Measurements from ENCODE around the gene PCDHA9.
"Not testable (repeated sequence)": the region's sequence is repeated elsewhere in the genome, so short reads cannot be mapped to it uniquely, and the experiment has no call there.

The PCDHA9 gene, protein sequence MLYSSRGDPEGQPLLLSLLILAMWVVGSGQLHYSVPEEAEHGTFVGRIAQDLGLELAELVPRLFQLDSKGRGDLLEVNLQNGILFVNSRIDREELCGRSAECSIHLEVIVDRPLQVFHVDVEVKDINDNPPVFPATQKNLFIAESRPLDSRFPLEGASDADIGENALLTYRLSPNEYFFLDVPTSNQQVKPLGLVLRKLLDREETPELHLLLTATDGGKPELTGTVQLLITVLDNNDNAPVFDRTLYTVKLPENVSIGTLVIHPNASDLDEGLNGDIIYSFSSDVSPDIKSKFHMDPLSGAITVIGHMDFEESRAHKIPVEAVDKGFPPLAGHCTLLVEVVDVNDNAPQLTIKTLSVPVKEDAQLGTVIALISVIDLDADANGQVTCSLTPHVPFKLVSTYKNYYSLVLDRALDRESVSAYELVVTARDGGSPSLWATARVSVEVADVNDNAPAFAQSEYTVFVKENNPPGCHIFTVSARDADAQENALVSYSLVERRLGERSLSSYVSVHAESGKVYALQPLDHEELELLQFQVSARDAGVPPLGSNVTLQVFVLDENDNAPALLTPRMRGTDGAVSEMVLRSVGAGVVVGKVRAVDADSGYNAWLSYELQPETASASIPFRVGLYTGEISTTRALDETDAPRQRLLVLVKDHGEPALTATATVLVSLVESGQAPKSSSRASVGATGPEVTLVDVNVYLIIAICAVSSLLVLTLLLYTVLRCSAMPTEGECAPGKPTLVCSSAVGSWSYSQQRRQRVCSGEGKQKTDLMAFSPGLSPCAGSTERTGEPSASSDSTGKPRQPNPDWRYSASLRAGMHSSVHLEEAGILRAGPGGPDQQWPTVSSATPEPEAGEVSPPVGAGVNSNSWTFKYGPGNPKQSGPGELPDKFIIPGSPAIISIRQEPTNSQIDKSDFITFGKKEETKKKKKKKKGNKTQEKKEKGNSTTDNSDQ

DNA sequence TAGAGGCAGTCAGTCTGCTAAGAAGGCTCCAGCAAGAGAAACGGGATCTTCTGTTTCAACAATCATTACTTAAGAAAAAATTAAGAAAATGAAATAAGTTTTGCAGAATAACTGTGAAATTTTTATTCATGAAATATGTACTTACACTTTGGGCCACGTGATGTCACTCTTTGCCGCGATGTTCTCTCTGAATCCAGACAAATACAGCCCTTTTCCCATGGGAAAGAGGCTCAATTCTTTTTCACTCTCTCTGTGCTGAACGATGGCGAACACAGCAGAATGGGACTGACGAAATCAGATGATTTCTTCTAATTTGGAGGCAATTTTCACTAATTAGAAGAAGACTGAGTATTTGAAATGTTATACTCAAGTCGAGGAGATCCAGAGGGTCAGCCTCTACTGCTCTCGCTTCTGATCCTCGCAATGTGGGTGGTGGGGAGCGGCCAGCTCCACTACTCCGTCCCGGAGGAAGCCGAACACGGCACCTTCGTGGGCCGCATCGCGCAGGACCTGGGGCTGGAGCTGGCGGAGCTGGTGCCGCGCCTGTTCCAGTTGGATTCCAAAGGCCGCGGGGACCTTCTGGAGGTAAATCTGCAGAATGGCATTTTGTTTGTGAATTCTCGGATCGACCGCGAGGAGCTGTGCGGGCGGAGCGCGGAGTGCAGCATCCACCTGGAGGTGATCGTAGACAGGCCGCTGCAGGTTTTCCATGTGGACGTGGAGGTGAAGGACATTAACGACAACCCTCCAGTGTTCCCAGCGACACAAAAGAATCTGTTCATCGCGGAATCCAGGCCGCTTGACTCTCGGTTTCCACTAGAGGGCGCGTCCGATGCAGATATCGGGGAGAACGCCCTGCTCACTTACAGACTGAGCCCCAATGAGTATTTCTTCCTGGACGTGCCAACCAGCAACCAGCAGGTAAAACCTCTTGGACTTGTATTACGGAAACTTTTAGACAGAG, at the start of gene PCDHA9:
TSS of gene PCDHA9 (plus strand) at position 244 of the 964 bp plus-strand sequence. CDS start at position 358, 114 bp downstream.
- DNase-seq (ENCODE audit: low read depth in 2 of 2): not testable (repeated sequence)

DNA sequence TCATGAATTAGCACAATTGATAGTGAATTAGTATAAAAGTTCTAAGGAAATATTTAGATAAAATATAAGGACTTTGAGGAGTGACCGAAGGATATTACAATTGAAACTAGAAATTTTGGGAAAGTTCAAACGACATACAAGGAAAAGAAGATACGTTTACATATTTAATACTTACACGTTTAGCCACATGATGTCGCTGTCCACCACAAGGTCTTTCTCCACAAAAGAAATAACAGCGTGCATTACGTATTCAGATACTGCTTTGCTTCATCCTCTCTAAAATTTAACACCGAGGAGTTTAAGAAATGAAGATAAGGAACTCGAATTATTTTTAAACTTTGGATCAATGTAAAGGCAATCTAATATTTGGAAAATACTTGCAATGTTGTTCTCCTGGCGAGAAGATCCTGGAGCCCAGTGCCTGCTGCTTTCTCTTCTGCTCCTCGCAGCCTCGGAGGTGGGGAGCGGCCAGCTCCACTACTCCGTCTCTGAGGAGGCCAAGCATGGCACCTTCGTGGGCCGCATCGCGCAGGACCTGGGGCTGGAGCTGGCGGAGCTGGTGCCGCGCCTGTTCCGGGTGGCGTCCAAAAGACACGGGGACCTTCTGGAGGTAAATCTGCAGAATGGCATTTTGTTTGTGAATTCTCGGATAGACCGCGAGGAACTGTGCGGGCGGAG, 47.2 kb upstream of the PCDHA9 start, which contains the start of gene PCDHA3:
TSS of gene PCDHA3 (plus strand) at position 242 of the 678 bp plus-strand sequence.
- no peak for DNase-seq (ENCODE audit: low read depth in 2 of 2)

DNA sequence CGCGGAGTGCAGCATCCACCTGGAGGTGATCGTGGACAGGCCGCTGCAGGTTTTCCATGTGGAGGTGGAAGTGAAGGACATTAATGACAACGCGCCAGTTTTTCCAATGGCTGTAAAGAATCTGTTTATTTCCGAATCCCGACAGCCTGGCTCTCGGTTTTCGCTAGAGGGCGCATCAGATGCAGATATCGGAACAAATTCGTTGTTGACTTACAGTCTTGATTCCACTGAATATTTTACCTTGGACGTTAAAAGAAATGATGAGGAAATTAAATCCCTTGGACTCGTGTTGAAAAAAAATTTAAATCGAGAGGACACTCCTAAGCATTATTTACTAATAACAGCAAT, 46.7 kb upstream of the PCDHA9 start:
- DNase-seq (ENCODE audit: low read depth in 2 of 2): no peak

DNA sequence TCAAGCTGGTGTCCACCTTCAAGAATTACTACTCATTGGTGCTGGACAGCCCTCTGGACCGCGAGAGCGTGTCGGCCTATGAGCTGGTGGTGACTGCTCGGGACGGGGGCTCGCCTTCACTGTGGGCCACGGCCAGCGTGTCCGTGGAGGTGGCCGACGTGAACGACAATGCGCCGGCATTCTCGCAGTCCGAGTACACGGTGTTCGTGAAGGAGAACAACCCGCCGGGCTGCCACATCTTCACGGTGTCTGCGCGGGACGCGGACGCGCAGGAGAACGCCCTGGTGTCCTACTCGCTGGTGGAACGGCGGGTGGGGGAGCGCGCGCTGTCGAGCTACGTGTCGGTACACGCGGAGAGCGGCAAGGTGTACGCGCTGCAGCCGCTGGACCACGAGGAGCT, 45.8 kb upstream of the PCDHA9 start:
- not testable (repeated sequence) for DNase-seq (ENCODE audit: low read depth in 2 of 2)

DNA sequence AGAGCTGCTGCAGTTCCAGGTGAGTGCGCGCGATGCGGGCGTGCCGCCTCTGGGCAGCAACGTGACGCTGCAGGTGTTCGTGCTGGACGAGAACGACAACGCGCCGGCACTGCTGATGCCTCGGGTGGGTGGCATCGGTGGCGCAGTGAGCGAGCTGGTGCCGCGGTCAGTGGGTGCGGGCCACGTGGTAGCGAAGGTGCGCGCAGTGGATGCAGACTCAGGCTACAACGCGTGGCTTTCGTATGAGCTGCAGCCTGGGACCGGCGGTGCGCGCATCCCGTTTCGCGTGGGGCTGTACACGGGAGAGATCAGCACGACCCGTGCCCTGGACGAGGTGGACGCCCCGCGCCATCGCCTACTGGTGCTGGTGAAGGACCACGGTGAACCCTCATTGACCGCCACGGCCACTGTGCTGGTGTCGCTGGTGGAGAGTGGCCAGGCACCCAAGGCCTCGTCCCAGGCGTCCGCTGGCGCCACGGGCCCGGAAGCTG, 45.4 kb upstream of the PCDHA9 start:
- no peak for DNase-seq (ENCODE audit: low read depth in 2 of 2)

DNA sequence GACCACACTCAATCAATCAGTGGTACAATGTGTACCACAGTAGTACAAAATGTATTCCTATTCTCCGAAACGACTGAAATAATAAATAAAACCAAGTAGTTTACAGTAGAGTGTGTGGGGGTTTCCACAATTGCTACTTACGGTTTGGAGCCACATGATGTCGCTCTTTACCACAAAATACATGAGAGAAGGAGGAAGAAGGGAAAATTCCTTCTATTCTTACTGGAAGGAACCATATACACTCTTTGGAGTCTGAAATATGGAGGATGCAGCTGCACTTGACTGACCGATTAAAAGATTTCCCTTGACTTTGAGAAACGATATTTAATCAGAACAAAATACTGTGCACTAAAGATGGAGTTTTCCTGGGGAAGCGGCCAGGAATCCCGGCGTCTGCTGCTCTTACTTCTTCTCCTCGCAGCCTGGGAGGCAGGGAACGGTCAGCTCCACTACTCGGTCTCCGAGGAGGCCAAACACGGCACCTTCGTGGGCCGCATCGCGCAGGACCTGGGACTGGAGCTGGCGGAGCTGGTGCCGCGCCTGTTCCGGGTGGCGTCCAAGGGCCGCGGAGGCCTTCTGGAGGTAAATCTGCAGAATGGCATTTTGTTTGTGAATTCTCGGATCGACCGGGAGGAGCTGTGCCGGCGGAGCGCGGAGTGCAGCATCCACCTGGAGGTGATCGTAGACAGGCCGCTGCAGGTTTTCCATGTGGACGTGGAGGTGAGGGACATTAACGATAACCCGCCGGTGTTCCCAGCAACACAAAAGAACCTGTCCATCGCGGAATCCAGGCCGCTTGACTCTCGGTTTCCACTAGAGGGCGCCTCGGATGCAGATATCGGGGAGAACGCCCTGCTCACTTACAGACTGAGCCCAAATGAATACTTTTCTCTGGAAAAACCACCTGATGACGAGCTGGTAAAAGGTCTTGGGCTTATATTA, 41.1 kb upstream of the PCDHA9 start, which contains the start of gene PCDHA4:
TSS of gene PCDHA4 (plus strand) at position 235 of the 942 bp plus-strand sequence.
- no peak for DNase-seq (ENCODE audit: low read depth in 2 of 2)

DNA sequence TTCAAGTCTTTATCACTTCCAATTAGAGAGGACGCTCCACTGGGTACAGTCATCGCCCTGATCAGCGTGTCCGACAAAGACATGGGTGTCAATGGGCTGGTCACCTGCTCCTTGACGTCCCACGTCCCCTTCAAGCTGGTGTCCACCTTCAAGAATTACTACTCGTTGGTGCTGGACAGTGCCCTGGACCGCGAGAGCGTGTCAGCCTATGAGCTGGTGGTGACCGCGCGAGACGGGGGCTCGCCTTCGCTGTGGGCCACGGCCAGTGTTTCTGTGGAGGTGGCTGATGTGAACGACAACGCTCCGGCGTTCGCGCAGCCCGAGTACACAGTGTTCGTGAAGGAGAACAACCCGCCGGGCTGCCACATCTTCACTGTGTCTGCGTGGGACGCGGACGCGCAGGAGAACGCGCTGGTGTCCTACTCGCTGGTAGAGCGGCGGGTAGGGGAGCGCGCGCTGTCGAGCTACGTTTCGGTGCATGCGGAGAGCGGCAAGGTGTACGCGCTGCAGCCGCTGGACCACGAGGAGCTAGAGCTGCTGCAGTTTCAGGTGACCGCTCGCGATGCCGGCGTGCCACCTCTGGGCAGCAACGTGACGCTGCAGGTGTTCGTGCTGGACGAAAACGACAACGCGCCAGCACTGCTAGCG, 39.8 kb upstream of the PCDHA9 start:
- DNase-seq (ENCODE audit: low read depth in 2 of 2): not testable (repeated sequence)

DNA sequence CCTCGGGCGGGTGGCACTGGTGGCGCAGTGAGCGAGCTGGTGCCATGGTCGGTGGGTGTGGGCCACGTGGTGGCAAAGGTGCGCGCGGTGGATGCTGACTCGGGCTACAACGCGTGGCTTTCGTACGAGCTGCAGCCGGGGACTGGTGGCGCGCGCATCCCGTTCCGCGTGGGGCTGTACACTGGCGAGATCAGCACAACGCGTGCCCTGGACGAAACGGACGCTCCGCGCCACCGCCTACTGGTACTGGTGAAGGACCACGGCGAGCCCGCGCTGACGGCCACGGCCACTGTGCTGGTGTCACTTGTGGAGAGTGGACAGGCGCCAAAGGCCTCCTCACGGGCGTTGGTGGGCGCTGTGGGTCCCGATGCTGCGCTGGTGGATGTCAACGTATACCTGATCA, 39.3 kb upstream of the PCDHA9 start:
- DNase-seq (ENCODE audit: low read depth in 2 of 2): no peak

DNA sequence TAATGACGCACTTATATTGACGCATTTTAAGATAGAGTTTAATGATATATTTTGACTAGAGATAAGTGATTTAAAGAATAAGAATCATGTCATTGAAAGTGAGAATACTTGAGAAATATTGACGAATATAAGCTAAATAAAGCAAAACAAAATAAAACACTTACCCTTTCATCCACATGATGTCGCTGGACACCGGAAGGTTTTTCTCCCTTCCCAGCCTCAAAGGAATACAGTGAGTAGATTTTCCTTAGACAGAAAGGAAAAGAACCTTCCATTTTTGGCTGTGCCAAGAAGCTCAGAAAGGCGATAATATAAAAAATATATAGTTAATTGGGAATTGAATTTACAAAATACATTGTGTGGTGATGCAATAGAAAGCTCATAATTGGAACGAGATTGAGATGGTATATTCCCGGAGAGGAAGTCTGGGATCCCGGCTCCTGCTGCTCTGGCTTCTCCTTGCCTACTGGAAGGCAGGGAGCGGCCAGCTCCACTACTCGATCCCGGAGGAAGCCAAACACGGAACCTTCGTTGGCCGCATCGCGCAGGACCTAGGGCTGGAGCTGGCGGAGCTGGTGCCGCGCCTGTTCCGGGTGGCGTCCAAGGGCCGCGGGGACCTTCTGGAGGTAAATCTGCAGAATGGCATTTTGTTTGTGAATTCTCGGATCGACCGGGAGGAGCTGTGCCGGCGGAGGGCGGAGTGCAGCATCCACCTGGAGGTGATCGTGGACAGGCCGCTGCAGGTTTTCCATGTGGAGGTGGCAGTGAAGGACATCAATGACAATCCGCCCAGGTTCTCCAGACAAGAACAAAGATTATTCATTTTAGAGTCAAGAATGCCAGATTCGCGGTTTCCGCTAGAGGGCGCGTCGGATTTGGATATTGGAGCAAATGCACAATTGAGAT, 26.6 kb upstream of the PCDHA9 start, which contains the start of gene PCDHA5:
TSS of gene PCDHA5 (plus strand) at position 239 of the 906 bp plus-strand sequence.
- DNase-seq (ENCODE audit: low read depth in 2 of 2): no peak

DNA sequence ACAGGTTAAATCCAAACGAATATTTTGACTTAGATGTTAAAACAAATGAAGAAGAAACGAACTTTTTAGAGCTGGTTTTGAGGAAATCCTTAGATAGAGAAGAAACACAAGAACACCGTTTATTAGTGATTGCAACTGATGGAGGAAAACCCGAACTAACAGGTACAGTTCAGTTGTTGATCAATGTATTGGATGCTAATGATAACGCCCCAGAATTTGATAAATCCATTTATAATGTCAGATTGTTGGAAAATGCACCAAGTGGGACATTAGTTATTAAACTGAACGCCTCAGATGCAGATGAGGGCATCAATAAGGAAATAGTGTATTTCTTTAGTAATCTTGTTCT, 25.9 kb upstream of the PCDHA9 start:
- DNase-seq (ENCODE audit: low read depth in 2 of 2): no peak

DNA sequence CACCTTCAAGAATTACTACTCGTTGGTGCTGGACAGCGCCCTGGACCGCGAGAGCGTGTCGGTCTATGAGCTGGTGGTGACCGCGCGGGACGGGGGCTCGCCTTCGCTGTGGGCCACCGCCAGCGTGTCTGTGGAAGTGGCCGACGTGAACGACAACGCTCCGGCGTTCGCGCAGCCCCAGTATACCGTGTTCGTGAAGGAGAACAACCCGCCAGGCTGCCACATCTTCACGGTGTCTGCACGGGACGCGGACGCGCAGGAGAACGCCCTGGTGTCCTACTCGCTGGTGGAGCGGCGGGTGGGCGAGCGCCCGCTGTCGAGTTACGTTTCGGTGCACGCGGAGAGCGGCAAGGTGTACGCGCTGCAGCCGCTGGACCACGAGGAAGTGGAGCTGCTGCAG, 25.2 kb upstream of the PCDHA9 start:
- not testable (repeated sequence) for DNase-seq (ENCODE audit: low read depth in 2 of 2)

DNA sequence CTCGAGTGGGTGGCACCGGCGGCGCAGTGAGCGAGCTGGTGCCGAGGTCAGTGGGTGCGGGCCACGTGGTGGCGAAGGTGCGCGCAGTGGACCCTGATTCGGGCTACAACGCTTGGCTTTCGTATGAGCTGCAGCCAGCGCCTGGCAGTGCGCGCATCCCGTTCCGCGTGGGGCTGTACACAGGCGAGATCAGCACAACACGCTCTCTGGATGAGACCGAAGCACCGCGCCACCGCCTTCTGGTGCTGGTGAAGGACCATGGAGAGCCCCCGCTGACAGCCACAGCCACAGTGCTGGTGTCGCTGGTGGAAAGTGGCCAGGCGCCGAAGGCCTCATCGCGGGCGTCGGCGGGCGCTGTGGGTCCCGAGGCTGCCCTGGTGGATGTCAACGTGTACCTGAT, 24.7 kb upstream of the PCDHA9 start:
- DNase-seq (ENCODE audit: low read depth in 2 of 2): no peak

DNA sequence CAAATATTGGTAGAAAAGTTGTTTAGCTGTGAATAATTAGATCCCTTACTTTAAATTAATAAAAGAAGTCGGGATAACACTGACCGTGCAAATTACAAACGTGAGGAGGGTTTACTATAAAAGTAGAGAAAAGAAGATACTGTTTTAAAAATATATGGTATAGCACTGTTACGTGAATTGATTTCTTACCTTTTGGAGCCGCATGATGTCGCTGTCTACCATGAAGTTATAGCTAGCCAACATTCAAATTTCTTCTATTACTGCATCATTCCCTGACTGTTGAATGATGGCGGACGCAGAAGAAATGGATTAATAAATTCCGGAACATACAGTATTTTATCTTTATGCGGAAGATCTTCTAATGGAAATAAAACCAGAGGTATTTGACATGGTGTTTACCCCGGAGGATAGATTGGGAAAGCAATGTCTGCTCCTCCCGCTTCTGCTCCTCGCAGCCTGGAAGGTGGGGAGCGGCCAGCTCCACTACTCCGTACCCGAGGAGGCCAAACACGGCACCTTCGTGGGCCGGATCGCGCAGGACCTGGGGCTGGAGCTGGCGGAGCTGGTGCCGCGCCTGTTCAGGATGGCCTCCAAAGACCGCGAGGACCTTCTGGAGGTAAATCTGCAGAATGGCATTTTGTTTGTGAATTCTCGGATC, 20.3 kb upstream of the PCDHA9 start, which contains the start of gene PCDHA6:
TSS of gene PCDHA6 (plus strand) at position 257 of the 658 bp plus-strand sequence. CDS start at position 389, 132 bp downstream.
- no peak for DNase-seq (ENCODE audit: low read depth in 2 of 2)

DNA sequence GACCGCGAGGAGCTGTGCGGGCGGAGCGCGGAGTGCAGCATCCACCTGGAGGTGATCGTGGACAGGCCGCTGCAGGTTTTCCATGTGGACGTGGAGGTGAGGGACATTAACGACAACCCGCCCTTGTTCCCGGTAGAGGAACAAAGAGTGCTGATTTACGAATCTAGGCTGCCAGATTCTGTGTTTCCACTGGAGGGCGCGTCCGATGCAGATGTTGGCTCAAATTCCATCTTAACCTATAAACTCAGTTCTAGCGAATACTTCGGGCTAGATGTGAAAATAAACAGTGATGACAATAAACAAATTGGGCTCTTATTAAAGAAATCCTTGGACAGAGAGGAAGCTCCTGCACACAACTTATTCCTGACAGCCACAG, 19.8 kb upstream of the PCDHA9 start:
- no peak for DNase-seq (ENCODE audit: low read depth in 2 of 2)

DNA sequence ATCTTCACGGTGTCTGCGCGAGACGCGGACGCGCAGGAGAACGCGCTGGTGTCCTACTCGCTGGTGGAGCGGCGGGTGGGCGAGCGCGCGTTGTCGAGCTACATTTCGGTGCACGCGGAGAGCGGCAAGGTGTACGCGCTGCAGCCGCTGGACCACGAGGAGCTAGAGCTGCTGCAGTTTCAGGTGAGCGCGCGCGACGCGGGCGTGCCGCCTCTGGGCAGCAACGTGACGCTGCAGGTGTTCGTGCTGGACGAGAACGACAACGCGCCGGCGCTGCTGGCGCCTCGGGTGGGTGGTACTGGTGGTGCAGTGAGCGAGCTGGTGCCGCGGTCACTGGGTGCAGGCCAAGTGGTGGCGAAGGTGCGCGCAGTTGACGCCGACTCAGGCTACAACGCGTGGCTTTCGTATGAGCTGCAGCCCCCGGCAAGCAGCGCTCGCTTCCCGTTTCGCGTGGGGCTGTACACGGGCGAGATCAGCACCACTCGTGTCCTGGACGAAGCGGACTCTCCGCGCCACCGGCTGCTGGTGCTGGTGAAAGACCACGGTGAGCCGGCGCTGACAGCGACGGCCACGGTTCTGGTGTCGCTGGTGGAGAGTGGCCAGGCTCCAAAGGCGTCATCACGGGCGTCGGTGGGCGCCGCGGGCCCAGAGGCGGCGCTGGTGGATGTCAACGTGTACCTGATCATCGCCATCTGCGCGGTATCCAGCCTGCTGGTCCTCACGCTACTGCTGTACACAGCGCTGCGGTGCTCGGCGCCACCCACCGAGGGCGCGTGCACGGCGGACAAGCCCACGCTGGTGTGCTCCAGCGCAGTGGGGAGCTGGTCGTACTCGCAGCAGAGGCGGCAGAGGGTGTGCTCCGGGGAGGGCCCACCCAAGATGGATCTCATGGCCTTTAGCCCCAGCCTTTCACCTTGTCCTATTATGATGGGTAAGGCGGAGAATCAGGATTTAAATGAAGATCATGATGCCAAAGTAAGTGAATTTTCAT, 18.4 kb upstream of the PCDHA9 start:
- not testable (repeated sequence) for DNase-seq (ENCODE audit: low read depth in 2 of 2)

DNA sequence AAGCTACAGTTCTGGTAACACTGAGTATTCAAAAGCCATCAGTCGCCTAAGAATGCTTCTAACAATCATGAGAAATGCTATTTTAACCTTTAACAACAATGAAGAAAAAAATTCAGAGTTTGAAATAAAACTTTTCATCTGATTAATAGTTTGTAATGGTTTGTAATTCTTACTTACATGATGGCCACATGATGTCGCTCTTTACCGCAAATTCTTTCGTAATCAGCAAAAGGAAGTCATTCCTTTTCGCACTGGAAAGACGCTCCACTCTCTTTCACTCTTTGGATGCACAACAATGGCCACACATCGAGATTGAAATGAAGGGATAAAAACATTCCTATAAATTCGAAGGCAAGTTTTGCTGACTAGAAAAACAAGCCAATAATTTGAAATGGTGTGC, 14.2 kb upstream of the PCDHA9 start, which contains the start of gene PCDHA7:
TSS of gene PCDHA7 (plus strand) at position 277 of the 400 bp plus-strand sequence. CDS start at position 392, 115 bp downstream.
- peak in 1 of 2 experiments; percentile 1 for DNase-seq (ENCODE audit: low read depth in 2 of 2)
